KMS-11 (cell line): ENCODE data around the gene RBM15B.
A peak's percentile ranks its signal among the peaks of the same experiment; 100 is the strongest.

Experiments
- H2AFZ ChIP-seq: fragments of 200-600 bp; sonication (generic); 2 replicates; pipeline ENCODE4 v1.6.1; 2016; ENCODE audit warnings: antibody characterized with exemption, mixed run types, low read depth
- H3K27ac ChIP-seq: fragments of 200-600 bp; sonication (generic); 2 replicates; pipeline ENCODE4 v1.6.1; 2016; ENCODE audit warnings: mild to moderate bottlenecking, mixed run types
- H3K27me3 ChIP-seq: fragments of 200-600 bp; sonication (generic); 2 replicates; pipeline ENCODE4 v1.6.1; 2017; ENCODE audit warnings: mild to moderate bottlenecking, low read depth, mixed run types, moderate library complexity; ENCODE audit not compliant: insufficient read depth
- H3K36me3 ChIP-seq: fragments of 200-600 bp; sonication (generic); 2 replicates; pipeline ENCODE4 v1.6.1; 2017; ENCODE audit warnings: mild to moderate bottlenecking, mixed run types; ENCODE audit not compliant: insufficient read depth
- H3K4me1 ChIP-seq: fragments of 200-600 bp; sonication (generic); 2 replicates; pipeline ENCODE4 v1.6.1; 2016; ENCODE audit warnings: mild to moderate bottlenecking, low read depth, mixed run types; ENCODE audit not compliant: poor library complexity, severe bottlenecking
- H3K4me2 ChIP-seq: fragments of 200-600 bp; sonication (generic); 2 replicates; pipeline ENCODE4 v1.7.0; 2016; ENCODE audit warnings: mild to moderate bottlenecking, mixed run types
- H3K4me3 ChIP-seq: fragments of 200-600 bp; sonication (generic); IDR thresholded peaks from 2 replicates; pipeline ENCODE4 v1.6.1; 2017; ENCODE audit warnings: low read depth, low read length, mixed read lengths; ENCODE audit not compliant: insufficient read depth
- H3K79me2 ChIP-seq: fragments of 200-600 bp; sonication (generic); 2 replicates; pipeline ENCODE4 v1.6.1; 2016; ENCODE audit warnings: low read depth, mixed run types; ENCODE audit not compliant: insufficient read depth
- H3K9ac ChIP-seq: fragments of 200-600 bp; sonication (generic); 2 replicates; pipeline ENCODE4 v1.6.1; 2016; ENCODE audit warnings: mild to moderate bottlenecking, mixed run types
- H4K20me1 ChIP-seq: fragments of 200-600 bp; sonication (generic); 2 replicates; pipeline ENCODE4 v1.6.1; 2016; ENCODE audit warnings: mild to moderate bottlenecking, mixed run types; ENCODE audit not compliant: insufficient read depth
- TF ChIP-seq, protein P1 (sequence below): fragments of 200-600 bp; sonication (generic); conservative IDR thresholded peaks from 2 replicates; pipeline ENCODE4 v1.6.1; 2017; ENCODE audit warnings: low read depth, mild to moderate bottlenecking, antibody characterized with exemption, low read length, moderate library complexity, mixed read lengths

RBM15B gene

GRCh38 chr3:51382076-51382745 is 8.9 kb upstream of the RBM15B start:
- TF ChIP-seq, protein P1, sequence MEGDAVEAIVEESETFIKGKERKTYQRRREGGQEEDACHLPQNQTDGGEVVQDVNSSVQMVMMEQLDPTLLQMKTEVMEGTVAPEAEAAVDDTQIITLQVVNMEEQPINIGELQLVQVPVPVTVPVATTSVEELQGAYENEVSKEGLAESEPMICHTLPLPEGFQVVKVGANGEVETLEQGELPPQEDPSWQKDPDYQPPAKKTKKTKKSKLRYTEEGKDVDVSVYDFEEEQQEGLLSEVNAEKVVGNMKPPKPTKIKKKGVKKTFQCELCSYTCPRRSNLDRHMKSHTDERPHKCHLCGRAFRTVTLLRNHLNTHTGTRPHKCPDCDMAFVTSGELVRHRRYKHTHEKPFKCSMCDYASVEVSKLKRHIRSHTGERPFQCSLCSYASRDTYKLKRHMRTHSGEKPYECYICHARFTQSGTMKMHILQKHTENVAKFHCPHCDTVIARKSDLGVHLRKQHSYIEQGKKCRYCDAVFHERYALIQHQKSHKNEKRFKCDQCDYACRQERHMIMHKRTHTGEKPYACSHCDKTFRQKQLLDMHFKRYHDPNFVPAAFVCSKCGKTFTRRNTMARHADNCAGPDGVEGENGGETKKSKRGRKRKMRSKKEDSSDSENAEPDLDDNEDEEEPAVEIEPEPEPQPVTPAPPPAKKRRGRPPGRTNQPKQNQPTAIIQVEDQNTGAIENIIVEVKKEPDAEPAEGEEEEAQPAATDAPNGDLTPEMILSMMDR: no peak
- Histone ChIP-seq H3K4me2 (no peak overlapping the region), H3K27ac (no peak overlapping the region), H3K4me1 (peaks cover 17% of the 10 kb centered on the region), H3K9ac (no peak overlapping the region), H3K79me2 (peaks cover 29% of the 10 kb centered on the region), H2AFZ (no peak overlapping the region), H4K20me1 (no peaks in the 10 kb centered on the region), H3K27me3 (no peaks in the 10 kb centered on the region), H3K36me3 (no peaks in the 10 kb centered on the region), H3K4me3 (no peak overlapping the region)

GRCh38 chr3:51382947-51383578 is 8.0 kb upstream of the RBM15B start:
- no peaks in the 10 kb centered on the region for H3K27me3 ChIP-seq
- H3K36me3 ChIP-seq: no peaks in the 10 kb centered on the region
- H3K9ac ChIP-seq: no peak overlapping the region
- peaks cover 24% of the 10 kb centered on the region for H3K4me1 ChIP-seq
- peaks cover 37% of the 10 kb centered on the region for H3K79me2 ChIP-seq
- H3K4me2 ChIP-seq: peak overlapping the region; percentile 72; the same call in 1 of the 2 replicates
- no peak overlapping the region for H3K27ac ChIP-seq
- no peak overlapping the region for H2AFZ ChIP-seq
- TF ChIP-seq, protein P1: no peak
- H3K4me3 ChIP-seq: no peak overlapping the region
- no peaks in the 10 kb centered on the region for H4K20me1 ChIP-seq

DNA sequence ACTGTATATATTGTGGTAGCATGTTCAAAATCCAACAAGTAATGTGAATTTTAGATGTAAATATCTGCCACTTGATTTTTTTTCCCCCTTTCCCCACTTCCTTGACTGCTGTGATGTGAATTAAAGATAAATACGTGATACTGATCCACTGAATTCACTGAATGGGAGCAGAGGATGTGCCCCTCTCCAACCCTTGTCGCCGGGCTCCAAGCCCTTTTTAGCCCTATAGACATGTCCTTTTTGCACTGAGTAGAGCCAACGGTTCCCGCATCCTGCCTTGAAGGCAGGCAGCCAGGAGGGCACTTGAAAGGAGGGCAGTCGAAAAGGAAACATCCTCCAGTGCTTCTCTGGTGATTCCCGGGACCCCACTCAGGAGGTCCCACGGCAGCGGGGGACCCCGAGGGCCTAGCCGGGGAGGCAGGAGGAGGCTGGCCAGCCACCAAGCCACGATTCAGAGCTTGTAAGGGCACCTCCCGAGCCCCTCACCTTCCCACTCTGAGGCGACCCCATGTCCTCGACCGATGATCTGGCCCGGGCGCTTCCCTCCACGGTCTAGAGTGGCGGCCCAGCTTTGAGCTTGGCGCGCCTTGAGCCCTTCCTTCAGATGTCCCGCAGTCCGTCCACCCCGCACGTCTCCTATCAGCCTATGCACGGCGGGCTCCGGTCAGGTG is 6.9 kb upstream of the RBM15B start:
- Histone ChIP-seq H3K27ac (peak overlapping the region; percentile 81), H3K4me3 (no peak overlapping the region), H3K27me3 (no peaks in the 10 kb centered on the region), H3K4me1 (peaks cover 31% of the 10 kb centered on the region), H2AFZ (peak overlapping the region; percentile 68), H3K9ac (peak overlapping the region; percentile 89), H3K4me2 (peak overlapping the region; percentile 72), H4K20me1 (no peaks in the 10 kb centered on the region), H3K79me2 (peaks cover 37% of the 10 kb centered on the region), H3K36me3 (no peaks in the 10 kb centered on the region)
- TF ChIP-seq, protein P1: no peak

- no peaks in the 10 kb centered on the region for H4K20me1 ChIP-seq
- H2AFZ ChIP-seq: peak within 1 kb of the TSS; percentile 68
- peaks cover 37% of the 10 kb centered on the region for H3K79me2 ChIP-seq
Measured at GRCh38 chr3:51384726-51385473, 6.2 kb upstream of the RBM15B start, which contains the start of gene MANF. Gene MANF (plus strand): TSS chr3:51385291. CDS start chr3:51385343, 52 bp downstream.

More at GRCh38 chr3:51384726-51385473, 6.2 kb upstream of the RBM15B start, which contains the start of gene MANF:
- H3K4me3 ChIP-seq: no peak within 1 kb of the TSS
- H3K27me3 ChIP-seq: no peaks in the 10 kb centered on the region
- H3K4me1 ChIP-seq: peaks cover 38% of the 10 kb centered on the region
- no peaks in the 10 kb centered on the region for H3K36me3 ChIP-seq
- H3K27ac ChIP-seq: peak within 1 kb of the TSS; percentile 81
- TF ChIP-seq, protein P1: no peak
- H3K9ac ChIP-seq: peak within 1 kb of the TSS; percentile 89
- H3K4me2 ChIP-seq: peak within 1 kb of the TSS; percentile 76
